HG03469 (cell line): Measurements from ENCODE around the gene EPHA7.

Experiments
- ATAC-seq: cut with Tn5 transposase; IDR thresholded peaks from one replicate; pipeline ENCODE4 v1.9.1; 2021; ENCODE audit warnings: mild to moderate bottlenecking, moderate library complexity, moderate number of reproducible peaks; ENCODE audit not compliant: unreplicated experiment

Gene EPHA7

DNA sequence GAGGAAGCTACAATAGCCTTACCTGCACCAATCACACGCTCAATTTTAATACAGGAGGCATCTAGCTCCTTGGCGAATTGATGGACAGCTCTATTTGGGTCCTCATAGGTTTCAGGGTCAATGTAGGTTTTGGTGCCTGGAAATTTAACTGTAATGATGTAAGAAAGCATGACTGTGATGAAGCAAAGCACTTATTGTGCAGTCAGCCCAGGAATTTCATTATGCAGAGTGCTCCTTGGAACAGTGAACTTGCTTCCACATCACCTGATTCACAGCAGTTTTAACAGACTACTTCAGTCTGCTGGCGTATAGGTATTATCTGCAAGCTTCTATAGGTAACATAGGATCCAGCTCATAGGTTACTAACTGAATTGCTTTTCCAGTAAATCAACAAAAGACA is 160.0 kb downstream of the EPHA7 start:
- no peak for ATAC-seq

- no peak for ATAC-seq
Observed at GRCh38 chr6:93252930-93253329, 166.4 kb downstream of the EPHA7 start.

DNA sequence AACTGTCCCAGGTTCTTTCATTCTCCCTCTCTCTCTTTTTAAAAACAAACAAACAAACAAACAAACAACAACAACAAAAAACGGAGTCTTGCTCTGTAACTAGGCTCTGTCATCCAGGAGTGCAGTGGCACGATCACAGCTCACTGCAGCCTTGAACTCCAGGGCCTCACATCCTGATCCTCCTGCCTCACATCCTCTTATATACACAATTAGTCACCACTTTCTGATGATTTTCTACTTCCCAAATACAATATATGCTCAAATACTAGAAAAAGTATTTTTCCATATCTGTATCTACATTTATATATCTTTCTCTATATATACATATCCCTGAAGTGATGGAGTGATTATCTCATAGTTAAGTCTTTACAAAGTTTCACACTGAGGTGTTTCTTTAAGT is 170.7 kb downstream of the EPHA7 start:
- no peak for ATAC-seq

GRCh38 chr6:93243231-93243778 is 176.1 kb downstream of the EPHA7 start:
- no peak for ATAC-seq

DNA sequence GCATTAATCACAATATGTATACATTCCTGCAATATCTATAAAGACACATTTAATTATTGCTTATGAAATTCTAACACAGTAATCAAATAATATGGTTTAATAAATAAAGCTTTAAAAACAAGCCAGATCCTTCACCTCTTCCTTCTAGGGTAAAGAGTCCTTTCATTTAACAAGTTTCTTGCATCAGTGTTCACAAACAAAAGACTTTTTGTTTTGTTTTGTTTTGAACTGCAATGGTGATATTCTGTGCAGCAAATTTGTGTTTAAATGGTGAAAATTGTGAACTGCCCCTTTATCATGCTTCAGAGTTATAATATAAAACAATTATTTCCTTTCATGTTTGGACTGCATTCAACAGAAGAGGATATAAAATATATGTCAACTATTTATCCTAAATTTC is 177.3 kb downstream of the EPHA7 start:
- no peak for ATAC-seq

- ATAC-seq: no peak
Observed at GRCh38 chr6:93238632-93239031, 180.7 kb downstream of the EPHA7 start.

GRCh38 chr6:93235775-93236174 is 183.6 kb downstream of the EPHA7 start:
- no peak for ATAC-seq

DNA sequence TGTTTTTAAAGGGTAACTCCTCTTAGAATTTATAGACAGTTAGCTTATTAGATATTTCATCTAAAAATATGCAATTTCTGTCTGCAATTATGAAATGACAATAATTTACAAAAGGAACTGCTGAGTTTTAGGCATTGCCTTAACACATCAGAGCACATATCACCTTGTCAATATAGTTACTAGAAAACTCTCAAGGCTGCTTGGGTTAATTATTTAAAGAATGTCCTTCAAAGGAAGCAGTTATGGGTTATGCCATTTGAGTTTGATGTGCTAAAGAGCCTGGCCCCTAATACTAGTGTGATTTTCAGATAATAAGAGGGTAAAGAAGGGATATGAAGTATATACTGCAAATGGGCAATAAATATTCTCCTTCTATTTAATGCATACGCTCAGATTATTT is 192.5 kb downstream of the EPHA7 start:
- ATAC-seq: no peak

DNA sequence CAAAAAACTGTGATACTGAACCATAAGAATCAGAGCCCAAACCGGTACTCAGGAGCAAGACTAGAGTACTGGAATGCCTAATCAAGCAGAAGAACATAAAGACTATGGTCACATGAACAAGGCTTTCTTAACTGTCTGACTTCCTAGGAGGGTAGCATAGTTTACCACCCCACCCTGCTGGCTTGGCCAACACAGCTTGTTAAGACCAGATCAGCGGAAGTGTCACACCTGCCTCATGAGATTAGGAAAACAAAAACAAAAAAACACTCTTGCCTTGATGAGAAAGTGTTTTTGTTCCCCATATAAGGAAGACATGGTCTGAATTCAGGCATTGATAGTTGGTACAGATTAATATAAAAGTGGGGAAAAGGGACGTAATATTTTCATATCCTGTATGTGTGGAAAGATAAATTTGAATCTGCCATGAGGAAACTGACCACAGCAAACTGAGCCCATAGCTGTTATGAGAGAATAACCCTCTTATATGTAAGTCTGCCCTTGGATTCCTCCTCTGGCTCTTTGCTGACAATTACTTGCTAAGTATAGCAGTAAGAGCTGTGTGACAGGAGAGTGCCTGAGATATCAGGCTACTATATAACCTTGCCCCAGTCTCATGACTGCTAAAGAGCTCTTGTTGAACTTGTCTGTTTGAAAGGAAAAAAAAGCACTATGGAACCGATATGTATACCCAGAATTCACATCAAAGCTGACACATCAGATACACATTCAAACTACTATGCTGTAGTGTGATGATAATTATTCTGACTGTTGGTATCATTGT is 197.1 kb downstream of the EPHA7 start:
- ATAC-seq: no peak

DNA sequence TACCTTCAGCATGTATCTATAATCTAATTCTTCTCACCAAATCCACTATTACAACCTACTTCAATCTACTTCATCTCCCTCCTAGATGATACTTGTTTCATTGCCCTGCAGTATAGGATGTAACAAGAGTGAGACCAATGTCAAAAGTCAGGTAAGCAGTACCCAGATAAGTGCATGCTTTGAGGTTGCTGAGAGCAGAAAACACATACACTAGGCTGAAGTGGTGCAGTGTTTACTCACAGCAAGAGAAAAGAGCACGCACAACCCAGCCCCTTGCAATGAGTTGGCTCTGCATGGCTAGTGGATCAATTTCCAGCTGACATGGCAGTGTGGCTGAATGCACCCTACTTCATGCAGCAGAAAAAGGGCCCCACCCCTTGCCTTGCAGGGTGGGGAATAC is 199.9 kb downstream of the EPHA7 start:
- no peak for ATAC-seq

GRCh38 chr6:93218096-93218495 is 201.3 kb downstream of the EPHA7 start:
- ATAC-seq: no peak

- ATAC-seq: no peak
Observed at GRCh38 chr6:93213028-93213427, 206.3 kb downstream of the EPHA7 start.

DNA sequence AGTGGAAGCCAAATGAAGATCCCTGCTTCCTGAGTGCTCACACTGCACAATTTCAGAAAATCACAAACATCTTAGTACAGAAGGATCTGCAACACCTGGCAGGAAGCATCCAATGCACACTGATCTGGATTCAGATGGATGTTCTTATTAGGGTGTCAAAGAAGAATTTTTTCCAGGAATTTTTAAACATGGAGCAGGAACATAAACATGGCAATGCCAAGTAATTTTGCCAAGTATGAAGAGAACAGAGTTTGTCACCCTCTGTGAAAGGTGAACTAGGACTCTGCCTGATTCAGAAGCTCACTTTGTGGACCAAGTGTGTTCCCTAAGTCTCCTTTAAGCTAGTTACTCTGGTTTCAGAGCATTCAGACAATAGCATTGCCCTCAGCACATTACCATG is 208.5 kb downstream of the EPHA7 start:
- no peak for ATAC-seq

GRCh38 chr6:93209358-93209757 is 210.0 kb downstream of the EPHA7 start:
- ATAC-seq: no peak

DNA sequence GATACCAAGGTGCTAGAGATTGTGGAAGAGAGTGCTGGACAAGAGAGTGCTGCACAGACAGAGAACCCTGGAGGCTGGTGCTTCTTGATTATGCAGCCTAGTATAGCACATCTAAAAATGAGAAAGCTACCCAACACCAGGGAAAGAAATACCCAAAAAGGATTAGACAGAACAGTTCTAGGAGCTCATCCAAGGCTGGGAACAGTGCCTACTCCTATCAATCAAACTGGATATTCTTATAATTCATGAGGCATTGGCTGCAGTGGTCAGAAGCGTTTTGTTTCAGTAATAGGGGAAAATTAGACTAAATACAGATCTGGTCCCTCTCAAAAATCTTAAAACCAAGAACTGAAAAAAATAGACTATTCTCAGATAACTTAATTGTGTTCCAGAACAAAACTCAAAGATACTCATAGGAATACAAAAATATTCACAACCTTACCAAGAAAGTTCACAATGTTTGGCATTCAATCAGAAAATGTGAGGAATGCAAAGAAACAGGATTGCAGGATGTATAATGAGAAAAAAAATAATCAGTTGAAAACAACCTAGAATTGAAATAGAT is 222.9 kb downstream of the EPHA7 start:
- ATAC-seq: no peak

- no peak for ATAC-seq
Observed at GRCh38 chr6:93194480-93194879, 224.9 kb downstream of the EPHA7 start.

GRCh38 chr6:93193868-93194267 is 225.5 kb downstream of the EPHA7 start:
- ATAC-seq: no peak
